Gastrocnemius medialis (tissue), 4 donors: ENCODE results near the gene SARS2. TPM values are rescaled to one million over a fixed set of nuclear protein-coding genes. Genes with fewer than 3 reads are reported as not detected.
"Not testable (repeated sequence)": the region's sequence is repeated elsewhere in the genome, so short reads cannot be mapped to it uniquely, and the experiment has no call there.

Experiments used
- ATAC-seq, 2 donors: fragments of 150-250 bp; one replicate each; pipeline ENCODE4 v1.9.1; 2016
- DNase-seq, 2 donors: peaks; one replicate each; pipeline ENCODE4 v3.0.0-alpha.2; 2019
- H3K27ac ChIP-seq, 4 donors: fragments of 200-600 bp; sonication (generic); 1 replicate in 1 of 4; 2 replicates in 3 of 4; pipeline ENCODE4 v1.5.1; 2016 to 2018; ENCODE audit warnings: mild to moderate bottlenecking in 2 of 4, moderate library complexity in 1 of 4
- H3K27me3 ChIP-seq, 3 donors: fragments of 200-600 bp; sonication (generic) in 2 of 3; 1 replicate in 1 of 3; 2 replicates in 2 of 3; pipeline versions ENCODE4 v1.5.1 to v1.6.0; 2016 to 2019; ENCODE audit warnings: mild to moderate bottlenecking in 1 of 3, moderate library complexity in 1 of 3
- H3K36me3 ChIP-seq, 2 donors: fragments of 200-600 bp; sonication (generic) in 1 of 2; one replicate each; pipeline ENCODE4 v1.5.1; 2017 to 2018
- H3K4me1 ChIP-seq, 2 donors: fragments of 200-600 bp; sonication (generic) in 1 of 2; one replicate each; pipeline ENCODE4 v1.5.1; 2016 to 2017; ENCODE audit warnings: mild to moderate bottlenecking in 2 of 2
- H3K4me3 ChIP-seq, 4 donors: fragments of 200-600 bp; sonication (generic) in 3 of 4; 1 replicate in 1 of 4; 2 replicates in 3 of 4; pipeline ENCODE4 v1.5.1; 2016 to 2019; ENCODE audit warnings: mild to moderate bottlenecking in 2 of 4
- H3K9me3 ChIP-seq, 3 donors: fragments of 200-600 bp; sonication (generic) in 2 of 3; 1 replicate in 1 of 3; 2 replicates in 2 of 3; pipeline ENCODE4 v1.5.1; 2016 to 2019
- CTCF ChIP-seq, 5 experiments: fragments of 450-650 bp in 3 of 5; fragments of 200-600 bp in 2 of 5; sonication (generic) in 2 of 5; IDR thresholded peaks in 4 of 5; conservative IDR thresholded peaks in 1 of 5; 1 replicate in 4 of 5; 2 replicates in 1 of 5; pipeline ENCODE4 v1.5.1; 2016 to 2019; ENCODE audit warnings: antibody characterized with exemption in 5 of 5, mild to moderate bottlenecking in 3 of 5, moderate library complexity in 3 of 5
- POLR2A ChIP-seq, 2 donors: fragments of 450-650 bp; IDR thresholded peaks; one replicate each; pipeline ENCODE4 v1.6.1; 2017; ENCODE audit warnings: antibody characterized with exemption in 2 of 2, mild to moderate bottlenecking in 2 of 2, moderate library complexity in 2 of 2
- in situ Hi-C, 4 donors: fragments of 200-750 bp; cut with MboI; loops; one replicate each; pipeline versions ENCODE4 v1.15.0 to v1.8.0; 2017; ENCODE audit warnings: low sequenced_read_pairs in 4 of 4
- intact Hi-C: fragments of 100-400 bp; cut with DNase I; formaldehyde crosslinking; loops from one replicate; pipeline ENCODE4 v1.15.1; 2023; ENCODE audit warnings: low total_unique reads
- total RNA-seq, 4 donors: library from RNA; depleted of rRNA; stranded (reverse); fragments of >200 nt; gene quantifications; one replicate each; pipeline versions ENCODE4 v1.1.0 to v1.2.3, GENCODE V29; 2016

SARS2 gene
- total RNA-seq, 4 donors from 2014 or later = 12.1 to 30.0 (median 27.8) TPM

GRCh38 chr19:38942471-38943181, 12.1 kb upstream of the SARS2 start:
- ATAC-seq = no peak

GRCh38 chr19:38941979-38942378, 11.4 kb upstream of the SARS2 start:
- DNase-seq = no peak
- Histone ChIP-seq H3K4me1 (no peaks in the 10 kb centered on the region), H3K9me3 (no peaks in the 10 kb centered on the region), H3K27ac (no peak overlapping the region), H3K36me3 (no peaks in the 10 kb centered on the region), H3K4me3 (no peak overlapping the region), H3K27me3 (no peaks in the 10 kb centered on the region)
- TF ChIP-seq POLR2A (IDR thresholded peaks at IDR 0.05) (no peak), CTCF (IDR thresholded peaks at IDR 0.05 in 4 of 5, conservative IDR thresholded peaks at IDR 0.05 in 1 of 5) (no peak)
- intact Hi-C loops = no loop called here
- in situ Hi-C loops = no loop called here
- no peak for ATAC-seq

More at GRCh38 chr19:38942471-38943181, 12.1 kb upstream of the SARS2 start:
- DNase-seq = no peak
- H3K36me3 ChIP-seq = no peaks in the 10 kb centered on the region
- no peaks in the 10 kb centered on the region for H3K4me1 ChIP-seq
- intact Hi-C loops = no loop called here
- H3K4me3 ChIP-seq = no peak overlapping the region
- TF ChIP-seq POLR2A (IDR thresholded peaks at IDR 0.05) (no peak), CTCF (IDR thresholded peaks at IDR 0.05 in 4 of 5, conservative IDR thresholded peaks at IDR 0.05 in 1 of 5) (no peak)
- H3K27me3 ChIP-seq = no peaks in the 10 kb centered on the region
- H3K9me3 ChIP-seq = no peaks in the 10 kb centered on the region
- H3K27ac ChIP-seq = no peak overlapping the region
- in situ Hi-C loops = no loop called here

- H3K9me3 ChIP-seq, H3K4me1 ChIP-seq, ATAC-seq, H3K36me3 ChIP-seq, intact Hi-C loops, in situ Hi-C loops, DNase-seq, H3K4me3 ChIP-seq, H3K27me3 ChIP-seq, H3K27ac ChIP-seq: not testable (repeated sequence)
Observed at GRCh38 chr19:38941466-38941865, 10.9 kb upstream of the SARS2 start.

GRCh38 chr19:38939957-38940356, 9.4 kb upstream of the SARS2 start:
- intact Hi-C loops (no loop called here), in situ Hi-C loops (no loop called here)
- no peaks in the 10 kb centered on the region for H3K27me3 ChIP-seq
- ATAC-seq (no peak), DNase-seq (no peak)
- no peak overlapping the region for H3K27ac ChIP-seq
- H3K36me3 ChIP-seq = no peaks in the 10 kb centered on the region
- H3K4me1 ChIP-seq = no peaks in the 10 kb centered on the region
- no peak overlapping the region for H3K4me3 ChIP-seq
- no peak for TF ChIP-seq POLR2A (IDR thresholded peaks at IDR 0.05)
- TF ChIP-seq CTCF (IDR thresholded peaks at IDR 0.05 in 4 of 5, conservative IDR thresholded peaks at IDR 0.05 in 1 of 5) = no peak
- no peaks in the 10 kb centered on the region for H3K9me3 ChIP-seq

- in situ Hi-C loops = no loop called here
- DNase-seq (no peak), ATAC-seq (no peak)
- TF ChIP-seq POLR2A (IDR thresholded peaks at IDR 0.05) (no peak), CTCF (IDR thresholded peaks at IDR 0.05 in 4 of 5, conservative IDR thresholded peaks at IDR 0.05 in 1 of 5) (no peak)
- intact Hi-C loops = loop anchor here (5.0 kb wide), 2 partner anchors 101 to 531 kb away; partner anchors contain the start of genes ECH1 and FAM98C
- Histone ChIP-seq H3K4me1 (peaks cover 14 to 17% of the 10 kb centered on the region in 2 donors), H3K4me3 (no peak overlapping the region), H3K27me3 (no peaks in the 10 kb centered on the region), H3K27ac (no peak overlapping the region), H3K9me3 (no peaks in the 10 kb centered on the region), H3K36me3 (peaks cover 0 to 9% of the 10 kb centered on the region in 2 donors)
Observed at GRCh38 chr19:38933544-38933943, 3.0 kb upstream of the SARS2 start.
